ENCODE data around the gene MTA2.

DNA sequence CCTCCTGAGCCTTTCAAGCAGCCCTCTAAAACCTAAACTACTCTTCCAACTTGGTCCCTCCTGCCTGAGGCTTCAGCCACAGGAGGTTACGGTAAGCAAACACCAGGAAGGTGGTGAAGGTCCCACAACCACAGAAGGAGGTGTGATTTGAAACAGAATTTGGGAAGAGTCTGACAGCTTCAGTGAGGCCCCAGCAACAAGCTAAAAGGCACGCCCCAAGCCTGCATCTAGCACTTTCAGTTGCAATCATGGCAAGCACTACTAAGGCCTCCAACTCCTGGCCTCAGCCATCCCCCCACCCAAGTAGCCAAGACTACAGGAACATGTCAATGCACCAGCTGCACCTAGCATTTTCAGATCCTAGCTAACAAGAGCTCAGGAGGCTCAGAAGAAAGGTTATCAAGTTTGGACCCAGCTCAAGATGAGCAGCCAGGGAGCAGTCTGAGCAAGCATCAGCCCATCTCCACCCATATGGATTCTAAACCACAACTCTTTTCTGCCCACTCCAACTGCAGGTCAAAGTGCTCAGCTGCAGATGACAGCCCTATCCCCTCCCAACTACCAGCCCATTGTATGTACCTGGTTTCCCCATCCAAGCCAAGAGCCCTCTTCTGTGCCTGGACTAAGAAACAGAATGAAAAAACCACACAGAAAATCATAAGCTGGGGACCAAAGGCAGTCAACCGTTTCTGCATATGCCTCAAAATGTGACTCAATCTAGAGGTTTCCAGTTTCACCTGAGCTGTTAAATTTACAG is 44.6 kb downstream of the MTA2 start:
- TF ChIP-seq CTCF (IDR thresholded peaks at IDR 0.05) (no peak), POLR2A (IDR thresholded peaks at IDR 0.05) (no peak)

Measured in body of pancreas (tissue), 4 donors.